HG02981 (cell line): ENCODE results near the gene RDH11.
A peak's percentile ranks its signal among the peaks of the same experiment; 100 is the strongest.
"Not testable (repeated sequence)": the region's sequence is repeated elsewhere in the genome, so short reads cannot be mapped to it uniquely, and the experiment has no call there.

Experiments
- ATAC-seq: cut with Tn5 transposase; IDR thresholded peaks from one replicate; pipeline ENCODE4 v1.9.1; 2021; ENCODE audit warnings: mild to moderate bottlenecking, moderate library complexity; ENCODE audit not compliant: unreplicated experiment

The RDH11 gene

DNA sequence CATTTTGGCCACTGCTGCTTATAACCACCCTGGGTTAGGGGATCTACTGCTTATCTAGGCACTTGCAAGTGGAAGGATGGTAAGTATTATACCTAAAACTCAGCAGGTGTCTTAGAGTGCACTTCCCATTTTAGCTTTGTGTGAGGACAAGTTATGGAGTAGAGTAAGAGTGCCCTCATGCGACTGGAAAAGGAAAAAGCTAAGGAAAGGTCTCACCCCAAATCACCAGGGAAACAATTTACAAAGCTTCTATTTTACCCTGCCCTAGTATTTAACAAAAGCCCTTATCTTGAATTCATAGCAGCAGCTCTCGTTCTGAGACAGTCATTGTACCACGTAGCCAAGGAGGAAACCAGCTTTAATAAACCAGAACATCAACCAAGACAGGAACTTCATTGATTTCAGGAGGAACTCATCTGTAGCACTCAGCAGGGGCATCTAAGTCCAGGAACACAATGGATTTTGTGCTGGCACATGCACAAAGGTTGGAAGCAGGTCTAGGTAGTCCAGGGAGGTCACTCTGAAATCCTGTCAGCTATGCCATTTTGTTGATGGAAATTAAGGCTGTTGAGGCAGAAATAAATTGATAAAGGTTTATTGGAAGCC, 9.0 kb upstream of the RDH11 start:
- ATAC-seq: no peak

DNA sequence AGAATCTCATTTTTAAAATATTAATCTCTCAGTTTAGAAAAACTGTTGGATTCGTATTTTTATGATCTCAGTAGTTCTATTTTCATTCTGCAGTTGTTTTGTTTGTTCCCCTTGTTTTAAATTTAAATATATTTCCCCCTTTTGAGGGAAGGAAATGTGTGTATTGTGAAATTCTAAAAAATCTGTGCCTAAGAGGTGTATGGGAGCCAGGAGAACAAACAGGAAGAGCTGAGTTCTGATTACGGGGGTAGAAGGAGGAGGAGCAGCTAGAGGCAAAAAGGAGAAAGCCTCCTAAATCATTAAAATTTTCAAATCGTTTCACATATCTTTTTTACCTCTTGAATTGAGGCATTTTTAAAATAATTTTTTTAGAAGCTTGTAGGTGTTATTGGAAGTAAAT, 8.4 kb upstream of the RDH11 start:
- ATAC-seq: no peak

- not testable (repeated sequence) for ATAC-seq
Observed at GRCh38 chr14:67701492-67701891, 5.9 kb upstream of the RDH11 start, which contains the start of gene RDH12. Gene RDH12 (plus strand): TSS chr14:67701886. CDS start chr14:67722643, 20,757 bp downstream.

- no peak for ATAC-seq
Observed at GRCh38 chr14:67698179-67698578, 2.6 kb upstream of the RDH11 start.

GRCh38 chr14:67697006-67697405, 1.4 kb upstream of the RDH11 start:
- no peak for ATAC-seq

- ATAC-seq: peak; percentile 90
Observed at GRCh38 chr14:67694791-67695393, 672 bp downstream of the RDH11 start.

DNA sequence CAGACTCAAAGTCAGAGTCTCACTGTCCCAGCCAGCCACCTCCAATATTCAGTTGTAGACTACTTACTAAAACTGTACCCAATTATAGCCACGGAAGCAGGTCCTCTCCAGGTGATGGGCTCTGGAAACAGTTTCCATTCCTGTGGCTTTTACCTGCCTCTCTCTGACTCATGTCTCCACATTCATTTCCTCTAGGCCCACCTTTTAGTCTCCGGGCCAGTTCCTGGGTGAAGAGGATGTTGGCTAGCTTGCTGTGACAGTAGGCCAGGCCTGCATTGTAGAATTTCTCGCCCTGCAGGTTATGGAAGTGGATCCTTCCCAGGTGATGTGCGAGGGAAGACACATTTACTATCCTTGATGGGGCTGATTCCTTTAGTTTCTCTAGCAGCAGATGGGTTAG, 5.6 kb downstream of the RDH11 start:
- no peak for ATAC-seq

DNA sequence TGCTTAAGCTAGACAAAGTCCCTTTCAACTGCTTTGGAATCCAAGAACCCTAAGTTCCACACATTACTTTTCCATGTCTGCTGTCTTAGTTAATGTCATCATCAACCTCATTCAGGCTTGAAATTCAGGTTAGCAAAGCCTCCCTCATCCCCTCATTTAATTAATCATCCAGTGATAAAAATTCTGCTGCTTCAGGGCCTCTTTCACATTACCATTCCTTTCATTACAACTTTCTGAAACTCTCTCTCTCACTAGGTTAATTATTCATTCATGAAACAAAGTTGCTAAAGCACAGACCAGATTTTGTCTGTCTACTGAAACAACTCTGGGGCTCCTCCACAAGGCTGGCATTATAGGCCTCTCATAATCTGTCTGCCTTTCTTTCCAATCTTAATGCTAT, 11.7 kb downstream of the RDH11 start:
- no peak for ATAC-seq

DNA sequence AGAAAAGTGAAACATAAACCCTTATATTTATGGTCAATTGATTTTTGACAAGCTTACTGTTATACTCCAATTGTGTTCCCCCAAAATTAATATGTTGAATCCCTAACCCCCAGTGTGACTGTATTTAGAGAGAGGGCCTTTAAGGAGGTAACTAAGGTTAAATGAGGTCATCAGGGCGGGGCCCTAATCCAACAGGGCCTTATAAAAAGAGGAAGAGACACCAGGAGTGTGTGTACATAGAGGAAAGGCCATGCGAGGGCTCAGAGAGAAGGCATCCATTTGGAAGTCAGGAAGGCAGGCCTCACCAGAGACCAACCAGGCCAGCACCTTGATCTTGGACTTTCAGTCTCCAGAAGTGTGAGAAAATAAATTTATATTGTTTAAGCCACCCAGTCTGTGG, 14.6 kb downstream of the RDH11 start:
- ATAC-seq: no peak

DNA sequence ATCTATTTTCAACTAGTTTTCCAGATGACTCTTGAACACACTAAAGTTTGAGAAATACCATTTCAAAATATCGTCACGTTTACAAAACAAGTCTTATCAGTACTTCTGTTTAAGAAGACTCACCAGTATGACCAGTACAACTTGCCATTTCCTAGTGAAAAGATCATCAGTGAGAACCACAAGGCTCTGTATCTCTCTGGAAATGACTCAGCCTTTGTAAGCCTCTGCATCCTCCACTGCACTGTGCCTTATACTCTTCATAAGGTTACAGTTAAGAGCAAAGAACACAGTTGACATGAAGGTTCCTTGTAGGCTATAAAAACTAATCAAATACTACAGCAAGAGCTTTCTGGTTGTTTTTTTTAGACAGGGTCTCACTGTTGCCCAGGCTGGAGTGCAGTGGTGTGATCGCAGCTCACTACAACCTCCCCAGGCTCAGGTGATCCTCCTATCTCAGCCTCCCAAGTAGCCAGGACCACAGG, 15.4 kb downstream of the RDH11 start:
- peak; percentile 89 for ATAC-seq

- no peak for ATAC-seq
Observed at GRCh38 chr14:67679006-67679405, 16.6 kb downstream of the RDH11 start.

DNA sequence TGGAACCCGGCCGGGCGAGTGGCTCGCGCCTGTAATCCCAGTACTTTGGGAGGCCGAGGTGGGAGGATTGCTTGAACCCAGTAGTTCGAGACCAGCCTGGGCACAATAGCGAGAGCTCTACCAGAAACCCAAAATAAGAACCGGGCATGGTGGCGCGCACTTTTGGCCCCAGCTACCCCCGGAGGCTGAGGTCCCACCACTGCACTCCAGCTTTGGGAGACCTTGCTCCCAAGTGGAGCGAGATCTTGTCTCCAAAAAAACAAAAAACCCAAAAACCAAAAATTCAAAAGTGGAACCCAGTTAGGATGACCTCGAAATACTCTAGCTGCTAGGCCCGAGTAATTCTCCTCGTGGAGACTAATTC, 20.4 kb downstream of the RDH11 start:
- ATAC-seq: no peak

DNA sequence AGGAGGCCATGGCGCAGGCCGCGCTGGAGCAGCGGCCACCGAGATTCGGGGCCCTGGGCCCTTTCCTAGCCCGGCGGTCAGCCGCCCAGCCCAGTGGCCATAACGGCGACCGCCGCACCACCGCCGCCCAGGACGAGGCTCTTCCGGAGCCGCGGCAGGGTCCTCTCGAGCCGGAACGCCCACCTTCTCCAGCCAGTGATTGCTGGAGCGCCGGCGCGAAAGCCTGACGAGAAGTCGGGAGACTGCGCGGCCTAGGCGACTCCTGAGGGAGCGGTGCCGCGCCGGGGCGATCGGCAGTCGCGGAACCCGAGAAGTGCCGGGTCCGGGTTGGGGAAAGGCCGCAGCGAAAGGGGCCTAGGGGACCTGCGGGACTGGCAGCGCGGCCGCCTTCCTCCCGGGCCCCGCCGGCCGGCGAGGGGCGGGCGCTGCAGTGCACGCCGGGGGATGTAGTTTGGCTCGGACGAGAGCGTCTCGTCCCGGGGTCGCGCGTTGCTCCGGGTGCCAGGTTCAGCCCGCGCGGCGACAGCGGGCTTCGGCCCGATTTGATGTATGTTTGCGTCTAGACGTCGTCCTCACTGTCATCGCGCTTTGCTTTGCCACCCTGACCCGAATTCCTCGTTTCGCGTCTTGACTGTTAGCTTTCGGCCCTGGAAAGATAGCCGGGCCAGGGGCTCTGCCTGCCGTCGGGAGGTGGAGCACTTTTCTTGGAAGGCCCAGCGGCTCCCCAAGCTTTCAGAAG, 20.9 kb downstream of the RDH11 start, which contains the start of gene VTI1B:
VTI1B (minus strand) TSS at position 153 of the 739 bp plus-strand sequence; CDS start at position 10, 143 bp downstream.
- peak; percentile 94 for ATAC-seq

GRCh38 chr14:67674139-67674479, 21.5 kb downstream of the RDH11 start:
- ATAC-seq: peak; percentile 43

DNA sequence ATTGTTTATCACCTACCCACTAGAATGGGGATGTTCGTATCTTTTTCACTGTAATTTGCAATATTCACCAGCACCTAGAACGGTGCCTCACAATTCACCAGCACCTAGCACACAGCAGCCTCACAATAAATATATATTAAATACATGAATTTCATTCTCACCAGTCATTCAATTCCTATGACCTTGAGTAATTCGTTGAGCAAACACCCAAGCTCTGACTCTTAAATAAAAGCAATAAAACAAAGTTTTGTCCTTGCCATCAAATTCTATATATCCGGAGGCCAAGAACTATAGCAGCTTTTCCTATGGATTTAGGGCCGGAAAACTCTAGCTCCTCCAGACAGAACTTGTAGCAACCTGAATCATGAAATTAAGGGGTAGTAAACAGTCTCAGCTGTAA, 22.1 kb downstream of the RDH11 start:
- no peak for ATAC-seq

DNA sequence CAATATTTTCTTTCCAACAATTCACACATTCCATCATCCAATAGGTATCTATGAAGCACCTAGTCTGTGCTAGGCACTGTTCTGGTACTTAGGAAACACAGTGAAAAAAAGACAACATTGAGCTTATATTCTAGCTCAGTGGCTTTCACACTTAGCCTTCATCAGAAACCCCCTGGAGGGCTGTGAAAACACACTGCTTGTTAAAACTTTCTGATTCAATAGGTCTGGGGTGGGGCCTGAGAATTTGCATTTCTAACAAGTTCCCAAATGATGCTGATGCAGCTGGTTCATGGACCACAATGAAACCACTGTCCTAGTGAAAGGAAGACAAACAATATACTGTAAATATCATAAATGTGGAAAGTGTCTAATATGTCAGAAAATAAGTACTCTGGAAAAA, 27.0 kb downstream of the RDH11 start:
- ATAC-seq: no peak

- peak; percentile 70 for ATAC-seq
Observed at GRCh38 chr14:67666750-67667449, 28.7 kb downstream of the RDH11 start.

DNA sequence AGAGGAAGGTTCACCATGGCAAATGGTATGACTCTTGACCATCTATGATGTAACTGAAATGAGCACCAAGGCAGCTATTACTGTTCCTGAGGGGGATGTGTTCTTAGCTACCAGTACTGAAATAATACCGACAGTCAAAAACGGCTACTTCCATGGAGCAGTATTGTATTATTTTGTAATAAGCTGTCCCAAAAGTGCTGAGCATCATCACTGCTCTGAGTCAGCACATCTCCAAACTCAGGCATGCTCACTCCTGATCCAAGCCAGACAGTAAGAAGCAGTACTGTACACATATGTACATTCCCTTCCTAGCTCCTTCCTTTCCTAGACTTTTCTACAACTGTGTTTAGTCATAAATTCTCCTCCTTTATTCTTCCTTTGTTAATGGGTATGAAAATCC, 29.7 kb downstream of the RDH11 start:
- no peak for ATAC-seq

- no peak for ATAC-seq
Observed at GRCh38 chr14:67663633-67664032, 31.9 kb downstream of the RDH11 start.

GRCh38 chr14:67653651-67654280, 41.8 kb downstream of the RDH11 start:
- ATAC-seq: no peak

DNA sequence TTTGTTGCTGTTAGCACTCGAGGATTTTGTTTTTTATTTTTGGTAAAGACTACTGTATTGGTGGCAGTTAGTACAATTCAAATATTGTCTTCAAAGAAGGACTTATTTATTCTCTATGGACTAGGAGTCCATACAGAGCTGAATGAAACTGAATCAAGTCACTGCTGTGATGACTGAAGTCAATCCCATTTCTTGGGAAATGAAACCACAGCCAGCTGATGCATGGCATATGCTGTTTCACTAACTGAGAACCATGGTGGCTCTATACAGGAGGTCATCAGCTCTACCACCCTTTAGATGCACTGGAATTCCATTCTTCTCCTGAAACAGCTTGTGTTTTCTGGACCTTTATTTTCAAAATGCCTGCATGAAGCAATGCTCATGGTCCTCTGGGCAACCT, 43.4 kb downstream of the RDH11 start:
- ATAC-seq: no peak
